Small intestine (tissue), 7 donors: ENCODE results near the gene HEXIM2. TPM values are rescaled to one million over a fixed set of nuclear protein-coding genes. Genes with fewer than 3 reads are reported as not detected.
A peak's percentile ranks its signal among the peaks of the same experiment; 100 is the strongest.

Source experiments
- DNase-seq, 2 donors: peaks; one replicate each; pipeline versions ENCODE4 v3.0.0 to v3.0.0-alpha.2; 2013
- FAIRE-seq: peaks from 2 replicates; lab custom pipeline; 2012; peaks lifted over from hg19 to GRCh38; lab: Jason Lieb, UNC
- H3K27ac ChIP-seq, 3 donors: one replicate each; pipeline ENCODE4 v1.5.1; 2013; ENCODE audit warnings: low read length in 2 of 3, mild to moderate bottlenecking in 2 of 3, control low read depth in 1 of 3, inconsistent platforms in 1 of 3, low read depth in 1 of 3, moderate library complexity in 1 of 3
- H3K27me3 ChIP-seq, 3 donors: one replicate each; pipeline ENCODE4 v1.6.1; 2013; ENCODE audit warnings: low read length in 3 of 3, inconsistent platforms in 1 of 3; ENCODE audit not compliant: control insufficient read depth in 3 of 3, insufficient read depth in 3 of 3
- H3K36me3 ChIP-seq, 3 donors: one replicate each; pipeline ENCODE4 v1.6.1; 2013; ENCODE audit warnings: low read length in 3 of 3, inconsistent platforms in 1 of 3, low read depth in 1 of 3, mild to moderate bottlenecking in 1 of 3, moderate library complexity in 1 of 3; ENCODE audit not compliant: control insufficient read depth in 3 of 3, insufficient read depth in 2 of 3
- H3K4me1 ChIP-seq, 3 donors: one replicate each; pipeline ENCODE4 v1.6.1; 2013; ENCODE audit warnings: low read length in 2 of 3, inconsistent platforms in 1 of 3, low read depth in 1 of 3, mild to moderate bottlenecking in 1 of 3, moderate library complexity in 1 of 3; ENCODE audit not compliant: control insufficient read depth in 3 of 3, insufficient read depth in 2 of 3
- H3K4me3 ChIP-seq, 3 donors: one replicate each; pipeline ENCODE4 v1.5.1; 2013; ENCODE audit warnings: low read length in 3 of 3, control low read depth in 1 of 3, inconsistent platforms in 1 of 3, low read depth in 1 of 3, mild to moderate bottlenecking in 1 of 3, moderate library complexity in 1 of 3
- H3K9me3 ChIP-seq, 2 donors: one replicate each; pipeline ENCODE4 v1.6.1; 2013; ENCODE audit warnings: low read depth in 1 of 2, low read length in 1 of 2; ENCODE audit not compliant: control insufficient read depth in 2 of 2, insufficient read depth in 1 of 2
- WGBS, 3 donors: extraction: QIAGEN DNeasy Blood & Tissue Kit; methylation state at CpG; one replicate each; pipeline ENCODE4 v1.1.7; 2013; 5-methylcytosine and 5-hydroxymethylcytosine counted together
- polyA plus RNA-seq, 4 donors: library from polyadenylated mRNA; stranded (reverse) in 3 of 4; unstranded in 1 of 4; fragments of 200-250 nt in 3 of 4; fragments of 120-200 nt in 1 of 4; gene quantifications; one replicate each; pipeline versions ENCODE4 v1.2.1 to v1.2.3, GENCODE V29; 2013
- donor health status: healthy with polysubstance abuse.
- donor health status: control.
- donor health status: control.
- donor health status: Bipolar disorder and iron deficiency.
- donor health status: healthy.

Gene HEXIM2
- polyA plus RNA-seq, 4 donors, result 11.2 to 13.3 (median 12.1) TPM

GRCh38 chr17:45129940-45130680, 31.6 kb upstream of the HEXIM2 start:
- Histone ChIP-seq H3K4me3 (no peak overlapping the region), H3K27ac (peak overlapping the region in 2 of 3 donors; percentile 1 to 93), H3K36me3 (peaks cover 0 to 3% (median 0%) of the 10 kb centered on the region in 3 donors), H3K27me3 (no peaks in the 10 kb centered on the region), H3K4me1 (peaks cover 0 to 60% (median 6%) of the 10 kb centered on the region in 3 donors), H3K9me3 (no peaks in the 10 kb centered on the region)
- FAIRE-seq (no peak), DNase-seq (peak; percentile 26 to 49)
- WGBS, 3 donors, result 50 to 78% (median 66%) methylated on average over 13 of the region's 13 CpGs

GRCh38 chr17:45130681-45131615, 30.7 kb upstream of the HEXIM2 start:
- Histone ChIP-seq H3K9me3 (no peaks in the 10 kb centered on the region), H3K4me3 (peak overlapping the region in 2 of 3 donors; percentile 84 to 85), H3K36me3 (peaks cover 0 to 3% (median 0%) of the 10 kb centered on the region in 3 donors), H3K27ac (peak overlapping the region in 1 of 3 donors; percentile 93), H3K4me1 (peaks cover 0 to 60% (median 6%) of the 10 kb centered on the region in 3 donors), H3K27me3 (no peaks in the 10 kb centered on the region)
- WGBS, 3 donors, result 75 to 82% (median 79%) methylated on average over 17 of the region's 17 CpGs
- DNase-seq, result peak in 1 of 2 donors; percentile 56
- no peak for FAIRE-seq

GRCh38 chr17:45131616-45132319, 29.9 kb upstream of the HEXIM2 start:
- H3K27me3 ChIP-seq, result no peaks in the 10 kb centered on the region
- H3K4me1 ChIP-seq, result peaks cover 0 to 66% (median 10%) of the 10 kb centered on the region in 3 donors
- WGBS, 3 donors, result 8 to 10% (median 9%) methylated on average over 43 to 46 of the region's 46 CpGs
- FAIRE-seq (no peak), DNase-seq (peak in 1 of 2 donors; percentile 71)
- no peaks in the 10 kb centered on the region for H3K9me3 ChIP-seq
- H3K36me3 ChIP-seq, result peaks cover 0 to 7% (median 0%) of the 10 kb centered on the region in 3 donors
- peak overlapping the region in 2 of 3 donors; percentile 17 to 75 for H3K27ac ChIP-seq
- H3K4me3 ChIP-seq, result peak overlapping the region; percentile 77 to 85 (median 84)

- Histone ChIP-seq H3K4me3 (peak within 1 kb of the TSS; percentile 77 to 91 (median 85)), H3K36me3 (peaks cover 0 to 12% (median 0%) of the 10 kb centered on the region in 3 donors), H3K27me3 (no peaks in the 10 kb centered on the region), H3K4me1 (peaks cover 0 to 63% (median 10%) of the 10 kb centered on the region in 3 donors), H3K27ac (peak within 1 kb of the TSS; percentile 80 to 98 (median 84)), H3K9me3 (no peaks in the 10 kb centered on the region)
- 0 to 1% (median 0%) methylated on average over 8 to 36 of the region's 36 CpGs for WGBS, 3 donors
- DNase-seq, result no peak
- FAIRE-seq, result no peak
These were observed 29.4 kb upstream of the HEXIM2 start, which contains the start of gene PLCD3 for GRCh38 chr17:45132320-45132571. TSS of gene PLCD3 (minus strand) at chr17:45132515. CDS start at chr17:45132410, 105 bp downstream.

GRCh38 chr17:45132572-45133463, 28.9 kb upstream of the HEXIM2 start:
- 0 to 1% (median 1%) methylated on average over 45 to 71 of the region's 71 CpGs for WGBS, 3 donors
- H3K27ac ChIP-seq, result peak overlapping the region; percentile 80 to 98 (median 84)
- peak overlapping the region; percentile 39 to 91 (median 77) for H3K4me3 ChIP-seq
- FAIRE-seq (no peak), DNase-seq (peak; percentile 80 to 84)
- peaks cover 0 to 60% (median 9%) of the 10 kb centered on the region in 3 donors for H3K4me1 ChIP-seq
- no peaks in the 10 kb centered on the region for H3K9me3 ChIP-seq
- H3K36me3 ChIP-seq, result peaks cover 0 to 18% (median 0%) of the 10 kb centered on the region in 3 donors
- H3K27me3 ChIP-seq, result no peaks in the 10 kb centered on the region

- Histone ChIP-seq H3K27me3 (no peaks in the 10 kb centered on the region), H3K4me3 (peak within 1 kb of the TSS; percentile 50 to 81 (median 65)), H3K9me3 (no peaks in the 10 kb centered on the region), H3K27ac (peak within 1 kb of the TSS; percentile 68 to 79 (median 69)), H3K36me3 (peaks cover 2 to 36% (median 3%) of the 10 kb centered on the region in 3 donors), H3K4me1 (peaks cover 0 to 35% (median 8%) of the 10 kb centered on the region in 3 donors)
- DNase-seq (peak; percentile 98 to 99), FAIRE-seq (peak; percentile 67)
- 5 to 6% (median 6%) methylated on average over 37 to 40 of the region's 40 CpGs for WGBS, 3 donors
These were observed 26.3 kb upstream of the HEXIM2 start, which contains the start of gene ACBD4 for GRCh38 chr17:45135192-45135977. TSS of gene ACBD4 (plus strand) at chr17:45135687. CDS start at chr17:45136145, 458 bp downstream.
